ENCODE data around the gene CCDC51. TPM values are rescaled to one million over a fixed set of nuclear protein-coding genes. Genes with fewer than 3 reads are reported as not detected.

Gene CCDC51
- total and polyA plus RNA-seq, 9 of the 15 experiments (the other 6 are each of a cell fraction or from before 2014, with no cell fraction given) = 6.5 to 18.6 (median 15.7) TPM

DNA sequence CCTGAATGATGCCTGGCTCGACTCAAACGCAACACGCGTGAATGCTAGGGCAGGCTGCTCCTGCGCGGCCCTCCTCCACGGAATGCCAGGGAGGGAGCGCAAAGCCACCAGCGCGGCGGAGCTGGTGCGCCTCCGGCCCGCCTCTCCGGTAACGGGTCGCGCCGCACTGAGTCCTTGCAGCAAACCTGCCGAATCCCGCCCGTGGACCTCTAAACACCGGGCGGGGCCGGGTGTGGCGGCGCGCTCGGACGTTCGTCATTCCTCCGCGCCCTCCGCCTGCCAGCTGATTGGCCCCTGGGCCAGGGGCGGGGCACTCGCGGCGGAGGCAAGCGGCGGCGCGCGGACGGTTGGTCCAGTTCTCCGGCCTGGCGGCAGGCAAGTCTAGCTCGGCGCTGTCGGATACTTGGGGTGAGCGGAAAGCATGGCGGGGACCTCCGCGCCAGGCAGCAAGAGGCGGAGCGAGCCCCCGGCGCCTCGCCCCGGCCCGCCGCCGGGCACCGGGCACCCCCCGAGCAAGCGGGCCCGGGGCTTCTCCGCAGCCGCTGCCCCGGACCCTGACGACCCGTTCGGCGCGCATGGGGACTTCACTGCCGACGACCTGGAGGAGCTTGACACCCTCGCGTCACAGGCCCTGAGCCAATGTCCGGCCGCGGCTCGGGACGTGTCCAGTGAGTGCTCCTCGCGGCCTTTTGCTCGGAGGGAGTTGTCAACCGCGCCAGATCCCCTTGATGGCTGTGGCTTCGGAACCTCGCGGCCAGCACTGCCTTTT lies 6.7 kb upstream of the CCDC51 start, which contains the start of gene ATRIP (continued):
- TF ChIP-seq, protein P1, sequence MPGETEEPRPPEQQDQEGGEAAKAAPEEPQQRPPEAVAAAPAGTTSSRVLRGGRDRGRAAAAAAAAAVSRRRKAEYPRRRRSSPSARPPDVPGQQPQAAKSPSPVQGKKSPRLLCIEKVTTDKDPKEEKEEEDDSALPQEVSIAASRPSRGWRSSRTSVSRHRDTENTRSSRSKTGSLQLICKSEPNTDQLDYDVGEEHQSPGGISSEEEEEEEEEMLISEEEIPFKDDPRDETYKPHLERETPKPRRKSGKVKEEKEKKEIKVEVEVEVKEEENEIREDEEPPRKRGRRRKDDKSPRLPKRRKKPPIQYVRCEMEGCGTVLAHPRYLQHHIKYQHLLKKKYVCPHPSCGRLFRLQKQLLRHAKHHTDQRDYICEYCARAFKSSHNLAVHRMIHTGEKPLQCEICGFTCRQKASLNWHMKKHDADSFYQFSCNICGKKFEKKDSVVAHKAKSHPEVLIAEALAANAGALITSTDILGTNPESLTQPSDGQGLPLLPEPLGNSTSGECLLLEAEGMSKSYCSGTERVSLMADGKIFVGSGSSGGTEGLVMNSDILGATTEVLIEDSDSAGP (CRISPR knock-in tag; IDR thresholded peaks at IDR 0.05) = no peak
- TF ChIP-seq ZNF253 (CRISPR knock-in tag; conservative IDR thresholded peaks at IDR 0.05) (no peak), ZNF76 (CRISPR knock-in tag; IDR thresholded peaks at IDR 0.05; ENCODE audit: borderline replicate concordance) (no peak), SAFB (IDR thresholded peaks at IDR 0.05; ENCODE audit: borderline replicate concordance, low read depth, low read length) (no peak), STAT5B (CRISPR knock-in tag; IDR thresholded peaks at IDR 0.05) (no peak), RBM34 (IDR thresholded peaks at IDR 0.05; ENCODE audit: borderline replicate concordance, insufficient read depth, low read length) (no peak), HOXB6 (CRISPR knock-in tag; IDR thresholded peaks at IDR 0.05; ENCODE audit: borderline replicate concordance) (no peak), ZNF785 (CRISPR knock-in tag; IDR thresholded peaks at IDR 0.05) (no peak), SRSF9 (IDR thresholded peaks at IDR 0.05; ENCODE audit: borderline replicate concordance, low read depth, low read length) (no peak), RBM39 (optimal IDR thresholded peaks at IDR 0.05; ENCODE audit: low read depth, low read length) (no peak), ASH1L (IDR thresholded peaks at IDR 0.05; ENCODE audit: borderline replicate concordance, low read depth, partially characterized antibody) (no peak)
- TF ChIP-seq, protein P2, sequence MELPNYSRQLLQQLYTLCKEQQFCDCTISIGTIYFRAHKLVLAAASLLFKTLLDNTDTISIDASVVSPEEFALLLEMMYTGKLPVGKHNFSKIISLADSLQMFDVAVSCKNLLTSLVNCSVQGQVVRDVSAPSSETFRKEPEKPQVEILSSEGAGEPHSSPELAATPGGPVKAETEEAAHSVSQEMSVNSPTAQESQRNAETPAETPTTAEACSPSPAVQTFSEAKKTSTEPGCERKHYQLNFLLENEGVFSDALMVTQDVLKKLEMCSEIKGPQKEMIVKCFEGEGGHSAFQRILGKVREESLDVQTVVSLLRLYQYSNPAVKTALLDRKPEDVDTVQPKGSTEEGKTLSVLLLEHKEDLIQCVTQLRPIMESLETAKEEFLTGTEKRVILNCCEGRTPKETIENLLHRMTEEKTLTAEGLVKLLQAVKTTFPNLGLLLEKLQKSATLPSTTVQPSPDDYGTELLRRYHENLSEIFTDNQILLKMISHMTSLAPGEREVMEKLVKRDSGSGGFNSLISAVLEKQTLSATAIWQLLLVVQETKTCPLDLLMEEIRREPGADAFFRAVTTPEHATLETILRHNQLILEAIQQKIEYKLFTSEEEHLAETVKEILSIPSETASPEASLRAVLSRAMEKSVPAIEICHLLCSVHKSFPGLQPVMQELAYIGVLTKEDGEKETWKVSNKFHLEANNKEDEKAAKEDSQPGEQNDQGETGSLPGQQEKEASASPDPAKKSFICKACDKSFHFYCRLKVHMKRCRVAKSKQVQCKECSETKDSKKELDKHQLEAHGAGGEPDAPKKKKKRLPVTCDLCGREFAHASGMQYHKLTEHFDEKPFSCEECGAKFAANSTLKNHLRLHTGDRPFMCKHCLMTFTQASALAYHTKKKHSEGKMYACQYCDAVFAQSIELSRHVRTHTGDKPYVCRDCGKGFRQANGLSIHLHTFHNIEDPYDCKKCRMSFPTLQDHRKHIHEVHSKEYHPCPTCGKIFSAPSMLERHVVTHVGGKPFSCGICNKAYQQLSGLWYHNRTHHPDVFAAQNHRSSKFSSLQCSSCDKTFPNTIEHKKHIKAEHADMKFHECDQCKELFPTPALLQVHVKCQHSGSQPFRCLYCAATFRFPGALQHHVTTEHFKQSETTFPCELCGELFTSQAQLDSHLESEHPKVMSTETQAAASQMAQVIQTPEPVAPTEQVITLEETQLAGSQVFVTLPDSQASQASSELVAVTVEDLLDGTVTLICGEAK (IDR thresholded peaks at IDR 0.05) = no peak
- TF ChIP-seq, protein P2 (CRISPR knock-in tag; IDR thresholded peaks at IDR 0.05) = no peak
- TF ChIP-seq, protein P3, sequence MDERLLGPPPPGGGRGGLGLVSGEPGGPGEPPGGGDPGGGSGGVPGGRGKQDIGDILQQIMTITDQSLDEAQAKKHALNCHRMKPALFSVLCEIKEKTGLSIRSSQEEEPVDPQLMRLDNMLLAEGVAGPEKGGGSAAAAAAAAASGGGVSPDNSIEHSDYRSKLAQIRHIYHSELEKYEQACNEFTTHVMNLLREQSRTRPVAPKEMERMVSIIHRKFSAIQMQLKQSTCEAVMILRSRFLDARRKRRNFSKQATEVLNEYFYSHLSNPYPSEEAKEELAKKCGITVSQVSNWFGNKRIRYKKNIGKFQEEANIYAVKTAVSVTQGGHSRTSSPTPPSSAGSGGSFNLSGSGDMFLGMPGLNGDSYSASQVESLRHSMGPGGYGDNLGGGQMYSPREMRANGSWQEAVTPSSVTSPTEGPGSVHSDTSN (CRISPR knock-in tag; IDR thresholded peaks at IDR 0.05; ENCODE audit: low read depth) = no peak
- TF ChIP-seq, protein P3 (tag; conservative IDR thresholded peaks at IDR 0.05; ENCODE audit: low read depth) = no peak

Measured in K562 (cell line).